GM08714 (cell line): Measurements from ENCODE around the gene MRPL20.
A peak's percentile ranks its signal among the peaks of the same experiment; 100 is the strongest.
"Not testable (repeated sequence)": the region's sequence is repeated elsewhere in the genome, so short reads cannot be mapped to it uniquely, and the experiment has no call there.

Experiments
- H3K4me3 ChIP-seq: fragments of 200-500 bp; sonication (Bioruptor generic); 2 replicates; pipeline ENCODE4 v1.5.1; 2014; ENCODE audit warnings: mild to moderate bottlenecking, low read length, inconsistent platforms
- ZNF274 ChIP-seq: IDR thresholded peaks from 2 replicates; pipeline ENCODE4 v1.6.1; 2012; ENCODE audit warnings: mild to moderate bottlenecking, low read depth, low read length

MRPL20 gene

DNA sequence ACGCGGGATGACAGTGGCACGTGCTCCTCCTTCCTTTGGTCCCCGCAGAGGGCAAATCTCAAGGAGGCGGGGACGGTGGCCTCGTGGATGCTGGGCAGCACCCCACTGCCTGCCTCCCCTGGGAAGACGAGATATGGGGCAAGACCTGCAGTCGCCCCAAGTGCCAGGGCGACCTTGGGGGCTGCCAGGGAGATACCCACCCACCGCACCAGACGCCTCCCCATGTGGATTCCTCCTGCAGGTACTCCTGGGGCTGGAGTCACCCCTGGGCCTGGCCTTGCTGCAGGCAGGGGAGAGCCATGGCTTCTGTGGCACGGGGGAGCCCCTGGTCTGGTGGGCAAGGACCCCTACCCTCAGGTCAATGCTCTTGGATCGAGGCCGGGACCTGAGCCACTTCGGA is 26.2 kb downstream of the MRPL20 start:
- TF ChIP-seq ZNF274, result no peak
- H3K4me3 ChIP-seq, result no peak overlapping the region

- no peak overlapping the region for H3K4me3 ChIP-seq
- no peak for TF ChIP-seq ZNF274
Observed at GRCh38 chr1:1377540-1378205, 29.4 kb downstream of the MRPL20 start.

DNA sequence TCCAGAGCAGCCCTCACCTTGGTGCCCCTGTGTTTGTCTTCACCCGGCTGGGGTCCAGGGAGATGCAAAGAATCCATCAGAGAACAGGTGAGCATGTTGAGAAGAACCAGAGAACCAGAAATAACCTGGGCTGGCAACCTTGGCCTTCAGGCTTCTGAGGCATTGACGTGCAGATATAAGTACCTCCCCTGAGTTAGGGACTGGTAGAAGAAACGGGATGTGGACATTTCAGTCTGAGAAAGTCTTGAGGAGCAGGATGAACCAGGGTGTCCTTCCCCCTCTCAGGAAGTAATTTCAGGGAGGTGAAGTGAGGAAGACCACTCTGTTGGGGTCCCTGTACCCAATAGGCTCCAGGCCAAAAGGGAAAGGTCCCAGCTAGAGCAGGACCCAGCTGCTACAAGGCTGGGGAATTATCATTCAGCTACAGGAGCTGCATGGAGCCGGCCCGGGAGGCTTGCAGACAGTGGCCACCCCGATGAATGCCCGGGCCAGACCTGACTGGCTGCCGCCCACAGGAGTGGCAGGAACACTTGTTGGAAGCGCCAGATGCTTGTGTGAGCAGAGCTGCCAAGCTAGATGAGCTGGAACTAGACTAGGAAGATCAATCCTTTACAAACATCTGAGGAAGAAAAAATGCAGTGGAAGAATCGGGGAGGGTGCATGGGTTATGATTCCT is 30.4 kb downstream of the MRPL20 start:
- no peak overlapping the region; the same call in 1 of the 2 replicates for H3K4me3 ChIP-seq
- no peak for TF ChIP-seq ZNF274

GRCh38 chr1:1374929-1375662 is 32.0 kb downstream of the MRPL20 start, which contains the start of gene AURKAIP1:
Gene AURKAIP1, minus strand, starts transcription at chr1:1375207. Its CDS starts 451 bp downstream, at chr1:1374756.
- H3K4me3 ChIP-seq, result peak within 1 kb of the TSS; percentile 95

GRCh38 chr1:1374589-1374928 is 32.5 kb downstream of the MRPL20 start:
- TF ChIP-seq ZNF274, result no peak
- H3K4me3 ChIP-seq, result peak overlapping the region; percentile 95

More at GRCh38 chr1:1374929-1375662, 32.0 kb downstream of the MRPL20 start, which contains the start of gene AURKAIP1:
- no peak for TF ChIP-seq ZNF274

DNA sequence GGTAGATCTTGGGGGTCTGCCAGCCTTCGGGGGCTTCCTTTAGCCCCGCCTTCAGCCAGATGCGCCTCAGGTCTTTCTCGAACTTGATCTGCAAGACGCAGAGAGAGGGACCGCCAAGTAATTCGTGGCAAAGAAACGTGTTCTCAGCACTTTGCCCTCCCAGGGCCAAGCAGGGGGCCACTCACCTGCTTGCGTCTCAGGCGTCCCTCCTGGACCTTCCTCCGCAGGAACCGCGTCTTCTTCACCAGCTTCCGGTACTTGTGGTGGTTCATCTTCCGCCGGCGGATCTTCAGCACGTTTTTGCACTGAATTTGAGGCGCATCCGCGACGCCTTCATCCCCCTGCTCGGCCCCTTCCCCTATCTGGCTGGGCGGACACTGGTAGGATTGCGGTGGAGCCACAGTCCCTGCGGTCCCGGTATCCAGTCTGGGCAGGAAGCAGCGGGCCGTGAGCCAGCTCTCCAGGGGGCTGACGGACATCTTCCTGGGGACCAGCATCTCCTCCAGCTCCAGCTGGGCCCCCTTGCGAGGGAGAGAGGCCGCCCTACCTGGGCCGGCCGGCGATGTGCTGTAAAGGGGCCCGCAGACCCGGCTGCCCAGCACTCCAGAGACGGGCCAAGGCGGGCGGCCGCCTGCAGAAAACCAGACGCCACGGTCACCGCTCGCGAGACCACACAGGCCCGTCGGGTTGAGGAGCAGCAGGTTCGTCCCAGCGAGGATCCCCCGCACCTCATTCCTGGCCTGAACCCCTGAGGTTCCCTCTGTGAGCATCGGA is 33.1 kb downstream of the MRPL20 start:
- H3K4me3 ChIP-seq, result peak overlapping the region; percentile 95
- TF ChIP-seq ZNF274, result no peak

- H3K4me3 ChIP-seq, result no peak overlapping the region; the same call in 1 of the 2 replicates
- TF ChIP-seq ZNF274, result no peak
Observed at GRCh38 chr1:1373051-1373814, 33.9 kb downstream of the MRPL20 start.

DNA sequence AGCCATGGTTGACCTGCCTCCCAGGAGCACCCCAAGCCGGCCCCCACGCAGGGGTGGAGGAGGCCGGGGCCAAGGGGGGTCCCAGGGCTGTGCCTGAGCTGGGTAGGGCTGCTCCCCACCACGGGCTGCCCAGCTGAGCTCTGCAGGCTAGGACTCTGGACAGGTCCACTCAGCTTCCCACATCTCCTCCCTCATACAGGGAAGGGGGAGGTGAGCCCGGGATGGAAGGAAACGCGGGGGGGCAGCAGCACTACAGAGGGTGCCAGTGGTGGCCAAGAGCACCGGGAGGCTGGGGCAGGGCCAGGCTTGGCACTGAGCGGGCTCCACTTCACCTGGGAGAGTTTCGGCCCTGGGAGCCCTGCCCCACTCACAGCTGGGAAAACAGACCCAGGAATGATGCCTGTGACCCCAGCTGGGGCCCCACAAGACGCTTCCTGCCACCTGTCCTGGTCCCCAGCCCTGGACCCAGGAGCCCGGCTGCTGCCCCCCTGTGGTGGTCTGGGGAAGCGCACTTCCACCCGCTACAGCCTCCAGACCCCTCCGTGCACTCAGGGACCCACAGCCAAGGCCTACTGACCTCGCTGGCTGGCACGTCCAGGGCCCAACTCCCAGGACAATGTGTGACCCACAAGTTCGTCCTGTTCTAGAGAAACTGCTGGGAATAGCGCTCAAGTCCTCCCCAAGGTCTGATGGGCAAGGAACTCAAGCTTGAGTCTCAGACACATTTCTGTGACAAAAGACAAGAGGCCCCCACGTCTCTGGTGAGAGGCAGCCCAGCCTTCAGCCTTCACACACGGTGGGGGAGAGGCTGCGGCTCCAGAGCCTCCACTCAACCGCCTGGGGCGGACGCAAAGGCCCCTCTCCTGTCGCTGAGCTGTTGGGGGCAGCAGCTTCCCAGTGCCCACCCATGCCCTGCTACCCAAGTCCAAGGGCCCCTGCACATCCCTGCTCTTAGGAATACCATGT is 35.1 kb downstream of the MRPL20 start:
- TF ChIP-seq ZNF274, result no peak
- no peak overlapping the region for H3K4me3 ChIP-seq

- no peak overlapping the region for H3K4me3 ChIP-seq
- no peak for TF ChIP-seq ZNF274
Observed at GRCh38 chr1:1371364-1371745, 35.7 kb downstream of the MRPL20 start.

GRCh38 chr1:1370771-1371300 is 36.3 kb downstream of the MRPL20 start:
- H3K4me3 ChIP-seq, result no peak overlapping the region
- TF ChIP-seq ZNF274, result no peak

GRCh38 chr1:1370094-1370493 is 37.0 kb downstream of the MRPL20 start:
- not testable (repeated sequence) for H3K4me3 ChIP-seq

GRCh38 chr1:1367315-1367714 is 39.8 kb downstream of the MRPL20 start:
- TF ChIP-seq ZNF274, result no peak

More at GRCh38 chr1:1367315-1367714, 39.8 kb downstream of the MRPL20 start:
- no peak overlapping the region for H3K4me3 ChIP-seq
